Glomerular visceral epithelial cell (primary cell): ENCODE measurements around the gene PLCD4.

ENCODE experiments used
- DNase-seq: peaks from one replicate; pipeline ENCODE4 v3.0.0-alpha.2; 2016; ENCODE audit errors: extremely low spot score

Gene PLCD4

DNA sequence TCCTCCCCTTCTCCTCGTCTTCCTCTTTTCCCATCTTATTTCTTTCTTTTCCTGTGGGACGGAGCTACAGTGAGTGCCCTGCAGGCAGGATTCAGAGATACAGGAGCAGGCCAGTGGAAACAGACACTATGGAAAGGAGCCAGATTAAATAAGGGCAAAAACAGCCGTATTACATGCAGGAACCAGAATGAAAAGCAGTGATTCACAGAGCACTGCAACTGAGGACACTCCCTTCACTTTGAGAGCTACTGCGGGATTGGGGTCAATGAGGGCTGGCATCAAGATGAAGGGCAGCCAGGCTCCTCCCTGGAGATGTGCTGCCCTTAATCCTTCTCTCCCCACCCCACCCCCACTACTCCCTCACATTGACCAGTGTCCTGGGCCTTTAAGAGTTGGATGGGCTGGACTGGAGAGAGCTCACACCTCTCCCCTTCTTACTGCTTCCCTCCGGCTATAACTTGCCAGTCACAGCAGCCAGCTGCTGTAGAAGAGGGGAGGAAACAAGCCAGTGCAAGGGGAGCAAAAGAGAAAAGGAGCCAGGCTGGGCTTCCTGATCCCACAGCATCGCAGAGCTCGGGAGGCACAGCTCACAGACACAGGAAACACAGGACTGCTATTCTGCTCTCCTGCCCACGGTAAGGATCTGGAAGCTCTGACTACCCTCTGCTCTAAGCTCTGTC lies at the start of gene PLCD4:
Gene PLCD4, plus strand, starts transcription at position 464 of the 680 bp plus-strand sequence. CDS start 7,841 bp downstream, outside the sequence.
- DNase-seq = peak; percentile 81

DNA sequence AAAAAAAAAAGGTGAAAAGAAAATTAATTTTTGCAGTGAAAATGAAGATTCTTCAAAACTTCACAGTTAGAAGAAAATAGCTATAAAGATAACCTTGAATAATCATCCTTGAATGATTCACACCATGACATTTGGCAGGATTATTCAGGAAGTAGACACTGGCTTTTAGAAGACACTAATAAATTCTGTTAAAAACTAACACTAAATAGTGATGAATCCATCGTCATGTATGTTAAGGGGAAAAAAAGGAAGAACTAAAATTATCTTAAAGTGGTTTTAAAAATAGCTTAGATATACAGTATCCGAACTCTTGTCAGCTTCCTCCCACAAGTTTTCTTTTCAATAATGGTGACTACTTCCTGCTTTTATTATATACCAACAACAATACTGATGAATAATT lies 49.8 kb upstream of the PLCD4 start:
- DNase-seq = no peak

DNA sequence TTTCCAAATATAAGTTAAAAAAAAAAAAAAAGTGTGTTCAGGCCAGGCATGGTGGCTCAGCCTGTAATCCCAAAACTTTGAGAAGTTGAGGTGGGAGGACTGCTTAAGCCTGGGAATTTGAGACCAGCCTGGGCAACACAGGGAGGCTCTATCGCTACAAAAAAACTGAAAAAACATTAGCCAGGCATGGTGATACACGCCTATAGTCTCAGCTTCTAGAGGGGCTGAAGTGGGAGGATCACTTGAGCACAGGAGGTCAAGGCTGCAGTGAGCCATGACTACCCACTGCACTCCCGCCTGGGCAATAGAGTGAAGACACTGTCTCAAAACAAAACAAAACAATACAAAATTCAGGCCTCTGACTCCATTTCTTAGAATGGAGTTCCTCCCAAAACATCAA lies 48.7 kb upstream of the PLCD4 start:
- DNase-seq = no peak

DNA sequence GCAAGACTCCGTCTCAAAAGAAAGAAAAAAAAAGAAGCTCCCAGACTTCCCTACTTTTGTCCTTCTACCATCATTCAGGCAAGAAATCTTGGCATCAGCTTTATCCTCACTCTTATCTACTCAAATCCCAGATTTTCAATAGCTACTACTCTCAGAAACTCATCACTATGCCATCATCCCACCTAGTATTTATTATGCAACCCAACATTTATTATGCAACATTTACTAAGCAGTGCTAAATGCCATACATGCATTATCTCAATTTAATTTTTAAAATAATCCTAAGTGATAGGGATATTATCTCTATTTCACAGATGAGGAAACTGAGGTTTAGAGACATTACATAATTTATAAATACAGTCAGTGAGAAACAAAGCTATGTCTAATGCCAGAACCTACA lies 43.6 kb upstream of the PLCD4 start:
- DNase-seq = no peak

DNA sequence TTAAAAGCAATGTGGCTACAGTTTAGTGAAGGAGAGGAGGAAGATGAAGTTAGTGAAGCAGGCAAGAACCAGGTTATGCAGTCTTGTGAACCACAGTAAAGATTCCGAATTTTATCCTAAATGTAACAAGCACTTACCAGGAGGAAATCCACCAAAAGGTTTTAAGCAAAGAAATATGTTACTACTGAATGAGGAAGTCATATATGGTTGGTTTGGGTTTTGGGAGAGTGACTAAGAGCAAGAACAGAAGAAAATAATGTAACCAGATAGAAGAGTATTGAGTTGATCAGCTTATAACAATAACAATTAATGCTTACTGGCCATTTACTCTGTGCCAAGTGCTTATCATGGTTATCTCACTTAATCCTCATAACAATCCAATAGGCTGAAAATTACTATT lies 41.4 kb upstream of the PLCD4 start:
- DNase-seq = no peak

DNA sequence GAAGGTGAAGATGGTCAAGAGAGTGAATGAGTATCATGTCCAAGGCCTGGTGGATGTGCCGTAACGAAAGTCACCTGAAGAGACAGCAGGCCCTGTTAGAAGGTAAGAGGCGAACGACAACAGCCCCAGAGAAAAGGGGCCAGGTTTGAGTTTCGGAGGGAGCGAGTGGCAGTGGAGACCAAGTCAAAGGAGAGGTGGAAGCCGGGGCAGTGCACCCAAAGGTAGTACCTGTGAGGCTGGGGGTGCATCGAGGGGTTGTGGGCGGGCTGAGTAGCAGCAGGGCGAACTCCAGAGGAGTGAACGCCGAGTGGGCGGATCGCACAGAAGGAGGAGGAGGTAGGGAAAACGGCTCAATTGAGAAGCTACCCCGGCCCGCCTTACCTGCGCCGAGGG lies 39.9 kb upstream of the PLCD4 start:
- no peak for DNase-seq

DNA sequence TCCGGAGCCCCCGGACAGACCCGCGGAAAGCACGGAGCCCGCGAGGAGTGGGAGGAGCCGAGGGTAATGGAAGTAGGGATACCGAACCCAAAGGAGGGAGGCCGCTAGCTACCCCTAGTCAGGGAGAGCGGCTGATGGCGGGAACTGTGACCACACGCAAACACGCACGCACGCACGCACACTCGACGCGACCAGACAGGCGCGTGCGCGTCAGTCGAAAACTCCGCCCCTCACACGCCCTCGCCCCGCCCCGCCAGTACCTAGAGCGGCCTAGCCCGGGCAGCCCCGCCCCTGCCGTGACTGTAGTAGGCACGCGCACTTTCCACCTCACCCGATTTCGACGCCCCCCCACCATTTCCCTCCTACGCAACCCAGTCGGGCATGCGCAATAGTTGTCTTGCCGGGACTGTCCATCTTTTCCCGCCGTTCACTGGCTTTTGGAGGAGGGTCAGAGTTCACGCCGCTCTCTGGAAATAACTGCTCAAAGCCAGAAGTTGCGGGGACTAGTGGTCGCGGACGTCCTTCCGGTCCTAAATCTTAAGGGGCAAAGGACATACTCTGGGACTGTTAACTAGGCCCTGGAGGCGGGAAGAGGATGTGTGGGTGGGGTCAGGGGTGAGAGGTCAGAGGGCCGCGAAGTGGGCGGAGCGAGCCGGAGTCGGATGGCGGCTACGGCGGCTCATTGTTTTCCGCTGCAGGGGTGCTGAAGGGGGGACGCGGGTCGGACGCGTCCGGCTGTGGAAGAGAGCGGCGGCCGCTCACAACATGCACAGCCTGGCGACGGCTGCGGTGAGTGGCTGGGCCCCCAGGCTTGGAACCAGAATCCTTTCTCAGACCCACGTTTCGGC lies 39.3 kb upstream of the PLCD4 start, which contains the start of the genes CNOT9 and USP37:
Gene CNOT9, plus strand, starts transcription at position 650 of the 848 bp plus-strand sequence. Its CDS starts 116 bp downstream, at position 766.
Gene USP37, minus strand, starts transcription at position 162 of the 848 bp plus-strand sequence. CDS start 9,698 bp downstream, outside the sequence.
- DNase-seq = peak; percentile 99

DNA sequence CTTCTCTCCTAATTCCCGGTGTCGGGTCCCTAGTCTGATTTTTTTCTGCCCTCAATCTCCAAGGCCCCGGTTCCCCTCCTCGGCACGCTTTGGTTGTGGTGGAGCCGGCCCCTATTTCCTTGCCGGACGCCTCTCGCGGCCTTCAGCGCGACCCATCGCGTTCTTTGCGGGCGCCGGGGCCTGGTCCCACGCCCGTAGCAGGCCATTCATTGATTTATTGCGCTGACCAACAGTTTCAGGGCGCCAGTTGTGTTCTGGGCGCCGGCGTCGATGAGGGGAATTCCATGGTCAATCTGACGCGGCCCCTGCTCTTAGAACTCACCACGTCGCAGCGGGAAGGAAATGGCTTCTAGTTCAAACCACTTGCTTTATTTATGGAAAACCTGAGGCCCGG lies 38.7 kb upstream of the PLCD4 start:
- peak; percentile 74 for DNase-seq

DNA sequence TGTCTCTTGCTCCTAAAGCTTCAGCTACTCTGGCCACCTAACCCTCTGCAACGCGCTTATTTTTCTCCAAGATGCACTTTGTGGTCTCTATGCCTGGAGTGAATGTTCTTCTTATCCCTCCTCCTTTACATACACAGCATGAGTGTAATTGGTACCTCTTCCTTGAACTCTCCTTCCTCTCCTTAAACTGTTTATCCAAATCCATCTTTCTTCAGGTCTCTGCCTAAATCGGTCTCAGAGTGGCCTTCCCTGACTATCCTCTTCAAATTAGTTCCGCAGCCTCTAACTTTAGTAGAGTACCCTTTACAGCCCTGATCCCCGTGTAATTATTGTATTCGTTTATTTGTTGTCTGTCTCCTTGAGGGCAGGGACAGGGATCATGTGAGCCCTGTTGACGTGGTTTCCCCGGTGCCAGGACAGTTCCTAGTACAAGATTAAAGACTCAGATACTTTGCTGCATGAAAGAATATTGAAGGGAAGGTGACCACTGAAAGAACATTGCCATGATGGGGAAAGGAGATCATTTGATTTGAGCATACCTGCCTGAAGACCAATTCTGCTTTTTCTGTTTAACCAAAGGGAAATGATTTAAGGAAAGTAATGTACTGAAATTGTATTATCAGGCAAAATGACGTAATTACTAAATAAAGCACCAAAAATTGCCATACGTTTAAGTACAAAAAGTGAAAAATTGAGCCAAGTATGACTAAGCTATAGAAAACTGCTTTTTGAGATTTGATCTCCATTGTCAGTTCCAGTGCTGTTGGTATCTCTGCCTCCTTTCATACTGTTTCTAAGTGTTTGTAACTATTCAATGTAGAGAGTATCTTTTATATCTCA lies 37.8 kb upstream of the PLCD4 start:
- DNase-seq = peak; percentile 35

DNA sequence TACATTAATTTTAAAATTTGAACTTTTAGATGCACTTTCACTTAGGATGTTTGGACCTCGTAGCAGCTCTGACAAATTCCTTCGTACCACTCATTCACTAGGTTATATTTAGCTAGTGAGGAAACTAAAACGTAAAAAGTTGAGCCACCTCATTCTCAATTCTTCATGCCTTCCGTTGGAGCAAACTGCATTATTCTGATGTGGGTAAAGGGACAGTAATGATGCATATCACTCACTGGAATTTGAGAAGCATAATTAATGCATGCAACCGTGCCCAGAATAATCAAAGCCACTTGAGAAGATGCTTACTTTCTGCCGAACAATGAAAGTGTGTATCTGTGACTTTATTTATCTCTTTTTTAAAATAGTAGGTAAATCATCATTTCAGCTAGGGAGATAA lies 36.8 kb upstream of the PLCD4 start:
- no peak for DNase-seq

DNA sequence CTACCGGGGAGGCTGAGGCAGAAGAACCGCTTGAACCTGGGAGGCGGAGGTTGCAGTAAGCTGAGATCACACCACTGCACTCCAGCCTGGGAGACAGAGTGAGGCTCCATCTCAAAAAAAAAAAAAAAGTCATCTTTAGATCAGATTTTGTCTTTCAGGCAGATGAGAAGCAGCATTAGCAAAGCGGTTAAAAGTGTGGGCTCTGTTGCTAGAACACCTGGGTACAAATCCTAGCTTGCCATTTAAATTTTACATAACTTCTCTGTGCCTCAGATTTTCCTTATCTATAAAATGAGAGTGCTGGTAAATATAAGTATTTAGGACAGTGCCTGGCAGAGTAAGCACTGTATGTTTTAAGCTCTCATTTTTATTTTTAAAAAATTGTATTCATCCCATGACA lies 30.8 kb upstream of the PLCD4 start:
- DNase-seq = no peak

DNA sequence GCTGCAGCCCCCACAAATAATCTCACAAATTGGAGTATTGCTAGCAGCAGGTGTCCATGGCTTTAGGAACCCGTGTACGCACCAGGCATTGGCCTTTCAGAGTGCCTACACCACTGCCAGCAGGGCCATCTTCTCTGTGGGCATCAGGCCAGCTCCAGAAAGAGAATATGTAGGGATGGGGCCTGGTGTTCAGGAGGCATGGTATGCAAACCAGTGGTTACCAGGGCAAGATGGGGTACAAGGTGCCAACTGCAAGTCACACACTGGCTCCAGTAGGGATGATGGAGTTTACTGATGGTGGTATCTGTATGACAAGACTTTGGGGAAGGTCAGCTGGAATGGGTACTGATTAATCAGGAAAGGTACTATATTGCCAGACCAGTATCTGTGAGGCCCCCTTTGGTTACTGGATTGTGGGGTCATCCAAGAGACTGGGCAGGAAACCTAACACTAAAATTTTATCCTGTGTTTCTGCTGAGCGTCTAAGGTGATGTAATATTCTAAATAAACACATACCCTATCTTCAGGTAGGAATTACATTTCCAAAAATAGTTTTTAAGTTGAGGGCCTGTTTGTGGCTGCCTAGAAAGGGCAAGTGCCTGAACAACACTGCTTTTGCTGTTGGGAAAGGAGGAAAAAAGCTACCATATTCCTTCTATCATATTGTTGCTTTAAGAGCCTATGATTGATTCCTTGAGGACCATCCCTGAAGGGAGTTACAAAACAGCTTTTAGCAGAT lies 30.0 kb upstream of the PLCD4 start:
- DNase-seq = no peak

DNA sequence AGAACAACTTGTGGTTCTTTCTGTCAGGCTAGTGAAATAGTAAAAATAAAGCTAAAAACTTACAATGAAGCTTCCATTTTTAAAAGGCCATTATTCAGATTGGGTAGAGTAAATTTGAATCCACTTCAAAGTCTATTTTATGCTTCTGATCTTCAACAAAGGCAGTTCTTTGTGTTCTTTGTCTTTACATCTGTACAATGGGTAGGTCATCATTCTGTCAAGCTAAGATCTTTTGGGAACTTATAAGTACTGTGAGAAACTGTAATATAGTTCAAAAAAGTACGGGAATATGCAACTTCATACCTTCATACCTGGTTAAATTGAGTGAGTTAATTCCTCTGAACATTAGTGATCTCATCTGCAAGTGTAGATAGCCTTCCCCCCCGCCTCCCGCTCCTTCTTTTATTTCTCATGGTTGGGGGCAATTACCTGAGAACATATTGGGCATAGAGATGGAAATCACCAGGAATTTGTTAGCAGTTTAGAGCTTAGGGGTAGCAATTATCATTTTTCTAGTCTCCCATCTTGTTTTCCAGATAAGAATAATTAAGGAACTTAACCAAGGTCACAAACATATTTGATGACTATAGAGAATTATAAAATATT lies 29.3 kb upstream of the PLCD4 start:
- DNase-seq = no peak

DNA sequence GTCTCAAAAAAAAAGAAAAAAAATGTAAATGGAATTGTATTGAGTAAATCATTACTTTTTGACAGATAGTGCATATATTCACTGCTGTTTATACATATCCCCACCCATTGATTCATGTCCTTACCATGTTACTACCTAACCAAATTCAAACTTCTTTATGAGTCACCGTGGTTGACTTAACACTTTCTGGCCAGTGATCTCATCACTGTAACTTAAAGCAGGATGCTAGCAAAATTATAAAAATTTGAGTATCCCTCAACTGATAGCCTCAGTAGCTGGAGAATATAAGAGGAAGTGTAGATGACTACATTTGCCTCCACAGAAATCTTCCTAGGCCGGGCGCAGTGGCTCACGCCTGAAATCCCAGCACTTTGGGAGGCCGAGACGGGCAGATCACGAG lies 25.6 kb upstream of the PLCD4 start:
- DNase-seq = peak; percentile 87

DNA sequence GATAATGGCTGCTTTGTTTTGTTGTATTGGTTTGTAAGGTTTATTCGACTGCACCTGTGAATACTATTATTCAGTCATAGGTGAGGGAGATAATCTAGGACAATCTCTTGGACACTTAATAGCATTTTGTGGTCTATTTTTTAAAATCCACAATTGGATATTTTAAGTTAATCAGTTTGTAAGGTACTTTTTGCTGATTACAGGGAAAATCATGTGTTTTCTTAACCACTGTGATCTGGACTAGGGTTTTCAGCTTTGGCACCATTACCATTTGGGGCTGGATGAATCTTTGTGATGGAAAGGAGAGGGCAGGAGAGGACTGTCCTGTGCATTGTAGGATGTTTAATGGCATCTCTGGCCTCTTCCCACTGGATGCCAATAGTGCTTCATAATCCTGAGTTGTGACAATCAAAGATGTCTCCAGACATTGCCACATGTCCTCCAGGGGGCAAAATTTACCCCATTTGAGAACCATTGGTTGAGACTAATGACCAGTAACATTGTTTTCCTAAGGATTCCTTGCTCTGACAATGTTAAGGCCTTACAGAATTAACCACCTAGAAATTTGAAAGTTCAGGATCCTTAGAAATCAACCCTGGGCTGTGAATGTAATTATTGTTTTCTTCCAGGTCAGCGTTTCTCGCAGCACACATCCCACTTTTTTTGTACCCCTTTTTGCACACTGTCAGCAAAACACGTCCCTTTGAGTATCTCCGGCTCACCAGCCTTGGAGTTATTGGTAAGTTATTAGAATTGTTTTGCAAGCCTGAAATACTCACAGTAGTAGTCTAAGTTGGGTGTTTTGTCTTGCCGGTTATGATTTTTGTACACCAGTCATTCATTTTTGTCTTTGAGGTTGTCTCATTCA lies 23.5 kb upstream of the PLCD4 start:
- DNase-seq = no peak

DNA sequence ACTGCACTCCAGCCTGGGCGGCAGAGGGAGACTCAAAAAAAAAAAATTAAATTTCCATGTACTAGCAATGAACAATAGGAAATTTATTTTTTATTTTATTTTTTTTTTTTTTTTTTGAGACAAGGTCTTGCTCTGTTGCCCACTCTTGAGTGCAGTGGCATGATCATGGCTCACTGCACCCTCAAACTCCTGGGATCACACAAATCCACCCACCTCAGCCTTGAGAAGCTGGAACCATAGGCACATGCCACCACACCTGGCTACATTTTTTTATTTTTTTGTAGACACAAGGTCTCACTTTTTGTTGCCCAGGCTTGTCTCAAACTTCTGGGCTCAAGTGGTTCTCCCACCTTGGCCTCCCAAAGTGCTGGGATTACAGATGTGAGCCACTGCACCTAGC lies 22.2 kb upstream of the PLCD4 start:
- no peak for DNase-seq

DNA sequence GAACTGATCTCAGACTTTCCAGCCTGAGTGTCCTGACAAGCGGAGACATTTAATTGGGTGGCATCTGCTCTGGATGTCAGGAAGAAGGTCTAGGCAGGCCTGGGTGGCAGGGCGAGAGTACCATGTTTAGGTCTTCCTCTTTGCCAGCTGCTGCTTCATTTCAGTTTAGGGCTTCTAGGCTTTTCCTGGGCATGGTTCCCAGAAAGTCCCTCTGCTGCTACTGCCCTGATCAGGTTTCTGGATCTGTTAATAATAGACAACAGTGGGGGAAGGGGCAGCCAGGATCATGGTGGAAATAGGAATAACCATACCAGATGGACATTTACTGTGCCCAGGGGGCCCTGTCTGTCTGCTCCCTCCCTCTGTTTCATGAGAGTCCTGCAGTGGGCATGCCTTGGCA lies 2.3 kb upstream of the PLCD4 start:
- DNase-seq = peak; percentile 45

DNA sequence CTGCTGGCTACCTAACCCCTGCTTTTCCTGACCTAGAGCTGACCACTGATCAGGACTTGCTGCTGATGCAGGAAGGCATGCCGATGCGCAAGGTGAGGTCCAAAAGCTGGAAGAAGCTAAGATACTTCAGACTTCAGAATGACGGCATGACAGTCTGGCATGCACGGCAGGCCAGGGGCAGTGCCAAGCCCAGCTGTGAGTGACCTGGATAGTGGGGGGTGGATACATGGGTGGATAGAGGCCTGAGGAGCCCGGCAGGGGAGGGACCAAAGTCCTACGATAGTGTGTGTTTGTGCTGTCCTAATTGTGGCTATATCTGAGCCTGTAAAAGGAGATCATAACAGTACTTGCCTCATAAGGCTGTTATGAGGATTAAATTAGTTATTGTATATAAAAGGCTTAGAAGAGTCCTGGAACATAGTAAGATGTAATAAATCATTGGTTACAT lies 8.2 kb downstream of the PLCD4 start:
- DNase-seq = no peak

DNA sequence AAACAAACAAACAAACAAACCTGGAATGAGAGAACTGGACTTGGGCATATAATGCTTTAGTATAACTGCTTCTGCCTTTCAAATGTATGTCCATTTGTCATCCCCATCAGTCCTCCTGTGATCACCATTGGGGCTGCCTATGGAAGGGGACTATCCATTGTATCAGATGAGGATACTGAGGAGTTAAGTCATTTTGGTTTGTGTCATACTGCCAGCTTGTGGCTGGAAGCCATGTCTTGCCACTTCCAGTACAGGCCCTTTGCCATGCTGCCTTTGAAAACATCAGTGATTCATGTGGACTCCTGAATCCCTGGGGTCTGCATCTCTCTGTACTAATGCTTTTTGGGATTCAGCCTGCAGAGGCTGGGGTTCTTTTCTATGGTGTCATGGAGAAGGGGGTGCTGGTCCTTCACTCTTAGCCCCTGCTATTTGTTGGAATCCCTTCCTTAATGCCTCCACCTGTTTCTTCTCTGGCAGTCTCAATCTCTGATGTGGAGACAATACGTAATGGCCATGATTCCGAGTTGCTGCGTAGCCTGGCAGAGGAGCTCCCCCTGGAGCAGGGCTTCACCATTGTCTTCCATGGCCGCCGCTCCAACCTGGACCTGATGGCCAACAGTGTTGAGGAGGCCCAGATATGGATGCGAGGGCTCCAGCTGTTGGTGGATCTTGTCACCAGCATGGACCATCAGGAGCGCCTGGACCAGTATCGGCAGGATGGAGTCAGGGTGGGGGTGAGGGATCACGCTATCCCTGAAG lies 10.6 kb downstream of the PLCD4 start:
- peak; percentile 25 for DNase-seq
